Cardiac muscle cell (in vitro differentiated cells and primary cell): ENCODE results near the gene RFXANK. TPM values are rescaled to one million over a fixed set of nuclear protein-coding genes. Genes with fewer than 3 reads are reported as not detected.
"Not testable (repeated sequence)": the region's sequence is repeated elsewhere in the genome, so short reads cannot be mapped to it uniquely, and the experiment has no call there.

ENCODE experiments used
- DNase-seq, 2 donors: peaks; one replicate each; pipeline versions ENCODE4 v3.0.0 to v3.0.0-alpha.2; 2010 to 2017; ENCODE audit warnings: low read depth in 1 of 2, low spot score in 1 of 2
- H3K27ac ChIP-seq: fragments of 200-600 bp; sonication (generic); 2 replicates; pipeline ENCODE4 v1.5.1; 2016
- H3K27me3 ChIP-seq: fragments of 200-600 bp; sonication (generic); 2 replicates; pipeline ENCODE4 v1.6.0; 2016; ENCODE audit warnings: control low read depth
- H3K36me3 ChIP-seq: fragments of 200-600 bp; sonication (generic); 2 replicates; pipeline ENCODE4 v1.5.1; 2016; ENCODE audit warnings: control low read depth
- H3K4me1 ChIP-seq: fragments of 200-600 bp; sonication (generic); 2 replicates; pipeline ENCODE4 v1.8.1; 2017; ENCODE audit warnings: low read depth, mild to moderate bottlenecking, mixed run types
- H3K4me3 ChIP-seq: fragments of 200-600 bp; sonication (generic); 2 replicates; pipeline ENCODE4 v1.5.1; 2016; ENCODE audit warnings: mild to moderate bottlenecking
- H3K9me3 ChIP-seq: fragments of 200-600 bp; sonication (generic); 2 replicates; pipeline ENCODE4 v1.5.1; 2017; ENCODE audit warnings: low read depth, mild to moderate bottlenecking, control low read depth
- CTCF ChIP-seq: IDR thresholded peaks from 2 replicates; pipeline ENCODE4 v1.5.1; 2012; ENCODE audit warnings: low read depth, mild to moderate bottlenecking, low read length
- polyA plus RNA-seq: library from polyadenylated mRNA; unstranded; fragments of >200 nt; fragmentation: Nextera tagmentation; extraction: Ambion mirVana; gene quantifications from 2 replicates; pipeline ENCODE4 v1.2.1, GENCODE V29; 2016
- total RNA-seq: library from RNA; depleted of rRNA; stranded (reverse); fragments of >200 nt; gene quantifications from 2 replicates; pipeline ENCODE4 v1.2.3, GENCODE V29; 2016

Gene RFXANK
- total and polyA plus RNA-seq, 2 experiments from 2014 or later = 88.8 to 156 TPM

- DNase-seq = no peak
- H3K4me1 ChIP-seq = no peaks in the 10 kb centered on the region
- no peaks in the 10 kb centered on the region for H3K36me3 ChIP-seq
- no peaks in the 10 kb centered on the region for H3K9me3 ChIP-seq
- H3K4me3 ChIP-seq = no peak overlapping the region
- H3K27ac ChIP-seq = no peak overlapping the region
- no peaks in the 10 kb centered on the region for H3K27me3 ChIP-seq
- TF ChIP-seq CTCF = no peak
Measured at GRCh38 chr19:19147344-19147743, 44.7 kb upstream of the RFXANK start.

- not testable (repeated sequence) for H3K9me3 ChIP-seq, H3K27ac ChIP-seq, H3K27me3 ChIP-seq, H3K4me3 ChIP-seq, H3K36me3 ChIP-seq, H3K4me1 ChIP-seq, DNase-seq
Measured at GRCh38 chr19:19148504-19148903, 43.6 kb upstream of the RFXANK start.

- Histone ChIP-seq H3K4me3 (no peak overlapping the region), H3K9me3 (no peaks in the 10 kb centered on the region), H3K27me3 (no peaks in the 10 kb centered on the region), H3K4me1 (no peaks in the 10 kb centered on the region), H3K36me3 (no peaks in the 10 kb centered on the region), H3K27ac (no peak overlapping the region)
- no peak for TF ChIP-seq CTCF
- no peak for DNase-seq
Measured at GRCh38 chr19:19149435-19149834, 42.6 kb upstream of the RFXANK start.

- Histone ChIP-seq H3K9me3 (no peaks in the 10 kb centered on the region), H3K27ac (no peak overlapping the region), H3K4me3 (no peak overlapping the region), H3K4me1 (no peaks in the 10 kb centered on the region), H3K36me3 (no peaks in the 10 kb centered on the region), H3K27me3 (no peaks in the 10 kb centered on the region)
- DNase-seq = no peak
- no peak for TF ChIP-seq CTCF
Measured at GRCh38 chr19:19151418-19151817, 40.6 kb upstream of the RFXANK start.

GRCh38 chr19:19152668-19153384 lies 39.2 kb upstream of the RFXANK start:
- H3K4me1 ChIP-seq = no peaks in the 10 kb centered on the region
- no peak for DNase-seq
- TF ChIP-seq CTCF = no peak
- H3K9me3 ChIP-seq = no peaks in the 10 kb centered on the region
- no peaks in the 10 kb centered on the region for H3K27me3 ChIP-seq
- H3K4me3 ChIP-seq = no peak overlapping the region
- no peaks in the 10 kb centered on the region for H3K36me3 ChIP-seq
- no peak overlapping the region for H3K27ac ChIP-seq

GRCh38 chr19:19154768-19155494 lies 37.1 kb upstream of the RFXANK start:
- TF ChIP-seq CTCF = no peak
- H3K9me3 ChIP-seq = no peaks in the 10 kb centered on the region
- H3K36me3 ChIP-seq = no peaks in the 10 kb centered on the region
- no peaks in the 10 kb centered on the region for H3K27me3 ChIP-seq
- H3K4me3 ChIP-seq = no peak overlapping the region
- DNase-seq = no peak
- H3K4me1 ChIP-seq = no peaks in the 10 kb centered on the region
- H3K27ac ChIP-seq = no peak overlapping the region
